Stomach smooth muscle (tissue), 2 donors: ENCODE data around the gene KRTAP1-4.
"Not testable (repeated sequence)": the region's sequence is repeated elsewhere in the genome, so short reads cannot be mapped to it uniquely, and the experiment has no call there.

Experiments
- H3K27ac ChIP-seq: one replicate; pipeline ENCODE4 v1.7.0; 2013; ENCODE audit warnings: mild to moderate bottlenecking, low read length, inconsistent platforms
- H3K27me3 ChIP-seq, 2 donors: one replicate each; pipeline ENCODE4 v1.7.0; 2013; ENCODE audit warnings: low read length in 2 of 2; ENCODE audit not compliant: insufficient read depth in 2 of 2, control insufficient read depth in 1 of 2
- H3K36me3 ChIP-seq, 2 donors: one replicate each; pipeline ENCODE4 v1.7.0; 2013; ENCODE audit warnings: low read length in 2 of 2; ENCODE audit not compliant: control insufficient read depth in 2 of 2, insufficient read depth in 2 of 2
- H3K4me1 ChIP-seq: one replicate; pipeline ENCODE4 v1.7.0; 2013; ENCODE audit warnings: low read length; ENCODE audit not compliant: control insufficient read depth, insufficient read depth
- H3K4me3 ChIP-seq, 2 donors: one replicate each; pipeline ENCODE4 v1.7.0; 2013; ENCODE audit warnings: low read length in 2 of 2
- H3K9ac ChIP-seq, 2 donors: one replicate each; pipeline ENCODE4 v1.7.0; 2013; ENCODE audit warnings: low read length in 2 of 2, mild to moderate bottlenecking in 1 of 2
- H3K9me3 ChIP-seq, 2 donors: one replicate each; pipeline ENCODE4 v1.7.0; 2013; ENCODE audit warnings: low read length in 2 of 2; ENCODE audit not compliant: control insufficient read depth in 2 of 2
- donor health status: healthy.
- donor health status: Pancreatic carcinoma.

KRTAP1-4 gene

GRCh38 chr17:41046735-41047465 is 16.9 kb upstream of the KRTAP1-4 start, which contains the start of gene KRTAP2-1:
Gene KRTAP2-1 (minus strand): TSS chr17:41047316. CDS start chr17:41047267, 49 bp downstream.
- not testable (repeated sequence) for H3K4me1 ChIP-seq, H3K36me3 ChIP-seq, H3K4me3 ChIP-seq, H3K27ac ChIP-seq, H3K9ac ChIP-seq, H3K9me3 ChIP-seq, H3K27me3 ChIP-seq

DNA sequence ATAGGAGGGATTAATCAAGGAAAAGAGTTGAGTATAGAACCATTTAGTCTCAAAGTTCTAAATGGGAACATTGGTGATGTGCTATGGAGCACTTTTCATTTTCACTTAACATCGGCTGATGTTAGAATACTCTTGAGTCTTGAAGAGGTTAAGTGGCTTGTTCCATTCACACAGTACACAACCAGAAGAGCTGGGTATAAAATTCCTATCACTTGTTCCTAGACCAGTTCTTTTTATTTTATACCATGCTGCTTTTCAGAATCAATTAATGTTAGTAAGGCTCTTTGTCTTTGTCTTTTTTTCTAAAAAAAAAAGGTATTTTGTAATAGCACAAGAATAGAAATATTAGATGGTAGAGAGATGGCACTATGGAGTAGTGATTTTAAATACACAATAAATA is 13.0 kb upstream of the KRTAP1-4 start:
- Histone ChIP-seq H3K36me3 (no peaks in the 10 kb centered on the region), H3K27ac (no peak overlapping the region), H3K27me3 (peaks cover 0 to 2% of the 10 kb centered on the region in 2 donors), H3K4me3 (no peak overlapping the region), H3K9me3 (no peaks in the 10 kb centered on the region), H3K9ac (no peak overlapping the region), H3K4me1 (no peaks in the 10 kb centered on the region)

DNA sequence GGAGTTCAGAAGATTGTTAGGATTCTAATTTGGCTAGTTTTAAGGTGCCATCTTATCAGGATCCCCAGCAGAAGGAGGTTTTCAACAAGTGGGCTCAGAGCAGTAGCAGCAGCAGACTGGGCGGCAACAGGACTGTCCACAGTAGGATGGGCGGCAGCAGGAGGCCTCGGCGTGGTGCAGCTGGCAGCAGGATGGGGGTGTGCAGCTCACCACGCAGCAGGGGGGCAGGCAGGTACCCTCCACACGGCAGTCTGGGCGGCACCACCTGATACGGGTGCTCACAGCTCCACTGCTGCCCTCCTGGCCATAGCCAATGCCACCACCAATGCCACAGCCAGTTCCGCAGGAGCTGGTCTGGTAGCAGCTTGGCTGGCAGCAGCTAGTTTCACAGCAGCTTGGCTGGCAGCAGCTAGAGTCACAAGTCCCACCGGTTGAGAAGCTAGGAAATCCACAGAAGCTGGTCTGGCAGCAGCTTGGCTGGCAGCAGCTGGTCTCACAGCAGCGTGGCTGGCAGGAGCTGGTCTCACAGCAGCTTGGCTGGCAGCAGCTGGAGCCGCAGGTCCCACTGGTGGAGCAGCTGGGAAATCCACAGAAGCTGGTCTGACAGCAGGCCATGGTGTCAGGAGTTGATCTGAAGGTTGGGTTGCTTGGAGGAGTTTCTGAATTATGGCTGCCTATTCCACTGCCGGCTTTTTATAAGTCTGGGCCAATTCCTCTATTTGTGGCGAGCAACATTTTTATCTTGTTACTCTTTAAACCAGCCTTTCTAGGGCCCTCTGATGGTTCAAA is 11.0 kb upstream of the KRTAP1-4 start, which contains the start of gene KRTAP1-1:
Gene KRTAP1-1, minus strand, starts transcription at position 668 of the 789 bp plus-strand sequence. Its CDS starts 53 bp downstream, at position 615.
- H3K4me1 ChIP-seq, H3K9ac ChIP-seq, H3K9me3 ChIP-seq, H3K36me3 ChIP-seq, H3K27me3 ChIP-seq, H3K27ac ChIP-seq, H3K4me3 ChIP-seq: not testable (repeated sequence)

DNA sequence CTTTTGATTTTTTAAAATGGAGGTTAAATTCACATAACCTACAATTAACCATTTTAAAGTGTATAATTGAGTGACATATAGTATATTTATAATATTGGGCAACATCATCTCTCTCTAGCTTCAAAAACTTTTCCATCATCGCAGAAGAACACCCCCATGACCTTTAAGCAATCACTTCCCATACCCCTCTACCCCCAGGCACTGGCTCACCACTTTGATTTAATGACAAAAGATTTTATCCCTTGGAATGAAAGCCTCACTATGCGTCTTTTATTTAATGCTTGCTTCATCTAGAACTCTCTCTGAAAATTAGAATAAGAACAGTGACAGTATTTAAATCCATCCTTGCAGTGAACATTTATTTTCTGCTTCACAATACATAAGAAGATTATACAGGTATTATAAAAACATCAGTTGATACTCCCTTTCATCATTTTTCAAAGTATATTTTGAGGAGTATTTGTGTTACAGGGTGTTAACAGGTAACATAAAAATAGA is 7.9 kb upstream of the KRTAP1-4 start:
- peaks cover 0 to 2% of the 10 kb centered on the region in 2 donors for H3K27me3 ChIP-seq
- no peak overlapping the region for H3K27ac ChIP-seq
- no peaks in the 10 kb centered on the region for H3K4me1 ChIP-seq
- H3K36me3 ChIP-seq = no peaks in the 10 kb centered on the region
- H3K9ac ChIP-seq = no peak overlapping the region
- H3K4me3 ChIP-seq = no peak overlapping the region
- no peaks in the 10 kb centered on the region for H3K9me3 ChIP-seq

DNA sequence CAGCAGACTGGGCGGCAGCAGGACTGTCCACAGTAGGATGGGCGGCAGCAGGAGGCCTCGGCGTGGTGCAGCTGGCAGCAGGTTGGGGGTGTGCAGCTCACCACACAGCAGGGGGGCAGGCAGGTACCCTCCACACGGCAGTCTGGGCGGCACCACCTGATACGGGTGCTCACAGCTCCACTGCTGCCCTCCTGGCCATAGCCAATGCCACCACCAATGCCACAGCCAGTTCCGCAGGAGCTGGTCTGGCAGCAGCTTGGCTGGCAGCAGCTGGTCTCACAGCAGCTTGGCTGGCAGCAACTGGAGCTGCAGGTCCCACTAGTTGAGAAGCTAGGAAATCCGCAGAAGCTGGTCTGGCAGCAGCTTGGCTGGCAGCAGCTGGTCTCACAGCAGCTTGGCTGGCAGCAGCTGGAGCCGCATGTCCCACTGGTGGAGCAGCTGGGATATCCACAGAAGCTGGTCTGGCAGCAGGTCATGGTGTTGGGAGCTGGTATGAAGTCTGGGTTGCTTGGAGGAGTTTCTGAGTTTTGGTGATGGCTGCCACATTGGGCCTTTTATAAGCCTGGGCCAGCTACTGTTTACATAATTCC is 4.4 kb upstream of the KRTAP1-4 start, which contains the start of gene KRTAP1-3:
Gene KRTAP1-3, minus strand, starts transcription at position 529 of the 590 bp plus-strand sequence. Its CDS starts 53 bp downstream, at position 476.
- not testable (repeated sequence) for H3K27me3 ChIP-seq, H3K4me1 ChIP-seq, H3K9ac ChIP-seq, H3K27ac ChIP-seq, H3K36me3 ChIP-seq, H3K9me3 ChIP-seq, H3K4me3 ChIP-seq

DNA sequence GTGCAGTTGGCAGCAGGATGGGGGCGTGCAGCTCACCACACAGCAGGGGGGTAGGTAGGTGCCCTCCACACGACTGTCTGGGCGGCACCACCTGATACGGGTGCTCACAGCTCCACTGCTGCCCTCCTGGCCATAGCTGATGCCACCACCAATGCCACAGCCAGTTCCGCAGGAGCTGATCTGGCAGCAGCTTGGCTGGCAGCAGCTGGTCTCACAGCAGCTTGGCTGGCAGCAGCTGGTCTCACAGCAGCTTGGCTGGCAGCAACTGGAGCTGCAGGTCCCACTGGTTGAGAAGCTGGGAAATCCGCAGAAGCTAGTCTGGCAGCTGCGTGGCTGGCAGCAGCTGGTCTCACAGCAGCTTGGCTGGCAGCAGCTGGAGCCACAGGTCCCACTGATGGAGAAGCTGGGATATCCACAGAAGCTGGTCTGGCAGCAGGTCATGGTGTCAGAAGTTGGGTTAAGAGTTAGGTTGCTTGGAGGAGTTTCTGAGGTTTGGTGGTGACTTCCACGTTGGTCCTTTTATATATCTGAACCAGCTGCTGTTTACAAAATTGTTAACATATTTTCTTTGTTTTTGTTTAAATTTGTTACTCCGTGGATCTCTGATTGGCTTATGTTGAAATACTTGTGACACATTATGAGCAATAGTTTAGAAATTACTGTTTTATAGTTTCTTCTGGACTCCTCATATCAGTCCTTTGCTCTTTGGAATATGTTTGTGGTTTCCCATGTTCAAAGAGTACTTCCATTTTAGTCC is 3.1 kb downstream of the KRTAP1-4 start, which contains the start of gene KRTAP1-5:
Gene KRTAP1-5, minus strand, starts transcription at position 494 of the 757 bp plus-strand sequence. Its CDS starts 53 bp downstream, at position 441.
- Histone ChIP-seq H3K4me3 (no peak within 1 kb of the TSS), H3K9ac (no peak within 1 kb of the TSS), H3K9me3 (no peaks in the 10 kb centered on the region), H3K36me3 (no peaks in the 10 kb centered on the region), H3K27me3 (no peaks in the 10 kb centered on the region), H3K27ac (no peak within 1 kb of the TSS), H3K4me1 (no peaks in the 10 kb centered on the region)

- H3K27ac ChIP-seq = no peak overlapping the region
These were observed 5.3 kb downstream of the KRTAP1-4 start for GRCh38 chr17:41024697-41025096.

GRCh38 chr17:41020336-41020735 is 9.7 kb downstream of the KRTAP1-4 start:
- Histone ChIP-seq H3K27ac (no peak overlapping the region), H3K9me3 (no peaks in the 10 kb centered on the region), H3K9ac (no peak overlapping the region), H3K36me3 (no peaks in the 10 kb centered on the region), H3K4me1 (no peaks in the 10 kb centered on the region), H3K4me3 (no peak overlapping the region), H3K27me3 (peaks cover 0 to 3% of the 10 kb centered on the region in 2 donors)

More at GRCh38 chr17:41024697-41025096, 5.3 kb downstream of the KRTAP1-4 start:
- no peaks in the 10 kb centered on the region for H3K27me3 ChIP-seq
- H3K36me3 ChIP-seq = no peaks in the 10 kb centered on the region
- H3K9me3 ChIP-seq = no peaks in the 10 kb centered on the region
- no peak overlapping the region for H3K9ac ChIP-seq
- no peaks in the 10 kb centered on the region for H3K4me1 ChIP-seq
- no peak overlapping the region for H3K4me3 ChIP-seq

DNA sequence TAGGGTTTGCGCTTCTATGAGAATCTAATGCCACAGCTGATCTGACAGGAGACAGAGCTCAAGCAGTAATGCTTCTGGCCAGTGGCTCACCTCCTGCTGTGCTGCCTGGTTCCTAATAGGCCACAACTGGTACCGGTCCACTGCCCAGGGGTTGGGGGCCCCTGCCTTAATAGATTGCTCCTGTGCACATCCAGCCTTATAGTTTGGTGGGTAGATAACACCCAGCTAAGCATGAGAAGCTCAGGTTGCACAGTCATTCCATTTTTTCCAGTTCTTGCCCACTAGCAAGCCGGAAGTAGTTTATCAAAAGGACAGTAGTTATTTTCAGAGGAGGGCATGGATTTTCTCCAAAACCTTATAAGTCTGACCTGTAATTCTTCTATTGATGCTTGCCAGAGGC is 10.6 kb downstream of the KRTAP1-4 start:
- Histone ChIP-seq H3K27me3 (peaks cover 0 to 3% of the 10 kb centered on the region in 2 donors), H3K9me3 (no peaks in the 10 kb centered on the region), H3K4me3 (no peak overlapping the region), H3K4me1 (no peaks in the 10 kb centered on the region), H3K9ac (no peak overlapping the region), H3K27ac (no peak overlapping the region), H3K36me3 (no peaks in the 10 kb centered on the region)

DNA sequence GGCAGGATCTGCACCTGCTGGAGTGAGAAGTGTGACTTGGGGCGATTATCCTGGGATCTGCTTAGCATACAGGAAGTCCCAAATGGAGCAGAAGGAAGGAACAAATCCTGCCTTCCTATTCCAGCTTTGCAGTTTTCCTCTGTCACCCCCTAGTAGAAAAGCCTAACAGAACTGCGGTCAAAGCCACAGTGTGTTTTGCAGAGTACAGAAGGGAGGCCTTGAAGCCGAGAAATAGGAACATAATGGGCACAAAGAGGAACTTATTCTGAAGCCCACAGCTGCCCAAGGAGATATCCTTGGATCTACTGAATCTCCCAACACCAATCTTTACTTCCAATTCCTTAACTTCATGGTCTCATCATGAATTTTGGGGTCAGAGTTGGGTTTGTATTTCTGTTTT is 11.5 kb downstream of the KRTAP1-4 start:
- H3K4me3 ChIP-seq = no peak overlapping the region
- no peaks in the 10 kb centered on the region for H3K4me1 ChIP-seq
- H3K36me3 ChIP-seq = no peaks in the 10 kb centered on the region
- H3K27ac ChIP-seq = no peak overlapping the region
- H3K9me3 ChIP-seq = no peaks in the 10 kb centered on the region
- peaks cover 0 to 3% of the 10 kb centered on the region in 2 donors for H3K27me3 ChIP-seq
- no peak overlapping the region for H3K9ac ChIP-seq
